ENCODE data around the gene NKX6-2. TPM values are rescaled to one million over a fixed set of nuclear protein-coding genes. Genes with fewer than 3 reads are reported as not detected.

The NKX6-2 gene
- polyA plus RNA-seq, 1 donor (not counting 4 experiments of a cell fraction or from before 2014, with no cell fraction given), result not detected

GRCh38 chr10:132748545-132749370 lies 37.2 kb downstream of the NKX6-2 start:
- H3K4me2 ChIP-seq (ENCODE audit: control insufficient read depth, extremely low read depth, insufficient read depth, low read depth, low read length), result no peak overlapping the region
- no peaks in the 10 kb centered on the region for H3K4me1 ChIP-seq (ENCODE audit: control insufficient read depth, extremely low read depth, insufficient read depth, low read length)
- H4K20me1 ChIP-seq (ENCODE audit: control insufficient read depth, extremely low read depth, insufficient read depth, low read length), result no peaks in the 10 kb centered on the region
- no peaks in the 10 kb centered on the region for H3K9me1 ChIP-seq (ENCODE audit: control insufficient read depth, extremely low read depth, insufficient read depth, low read length)
- H3K27ac ChIP-seq (ENCODE audit: control insufficient read depth, insufficient read depth, low read length), result no peak overlapping the region
- H3K4me3 ChIP-seq (ENCODE audit: control insufficient read depth in 2 of 3, extremely low read depth in 1 of 3, insufficient read depth in 2 of 3, low read depth in 1 of 3, low read length in 3 of 3), result no peak overlapping the region
- DNase-seq (ENCODE audit: low read depth, low spot score), result no peak
- no peak overlapping the region for H2AFZ ChIP-seq (ENCODE audit: control insufficient read depth, low read length)
- no peak overlapping the region for H3K9ac ChIP-seq (ENCODE audit: control insufficient read depth, extremely low read depth, insufficient read depth, low read length)
- no peaks in the 10 kb centered on the region for H3K27me3 ChIP-seq (ENCODE audit: control insufficient read depth, extremely low read depth, insufficient read depth, low read length)
- FAIRE-seq, result no peak
- TF ChIP-seq CTCF (optimal IDR thresholded peaks at IDR 0.05 in 1 of 3, IDR thresholded peaks at IDR 0.05 in 1 of 3, conservative IDR thresholded peaks at IDR 0.05 in 1 of 3; ENCODE audit: extremely low read depth in 1 of 3, insufficient read depth in 2 of 3, low read length in 3 of 3) (no peak), EZH2 (IDR thresholded peaks at IDR 0.05; ENCODE audit: low read length) (no peak)
- H3K36me3 ChIP-seq (ENCODE audit: control insufficient read depth in 2 of 2, extremely low read depth in 1 of 2, insufficient read depth in 2 of 2, low read length in 2 of 2), result peaks cover 0 to 6% of the 10 kb centered on the region in 2 experiments
- dilution Hi-C loops (cut with MboI; ENCODE audit: extremely low pct_ligation_motif_present, low sequenced_read_pairs), result no loop called here
- no peaks in the 10 kb centered on the region for H3K79me2 ChIP-seq (ENCODE audit: control insufficient read depth, insufficient read depth, low read length)
- no peaks in the 10 kb centered on the region for H3K9me3 ChIP-seq (ENCODE audit: control insufficient read depth, low read depth, low read length)

- no peaks in the 10 kb centered on the region for H3K4me1 ChIP-seq (ENCODE audit: control insufficient read depth, extremely low read depth, insufficient read depth, low read length)
- DNase-seq (ENCODE audit: low read depth, low spot score) (no peak), FAIRE-seq (no peak)
- H3K27me3 ChIP-seq (ENCODE audit: control insufficient read depth, extremely low read depth, insufficient read depth, low read length), result no peaks in the 10 kb centered on the region
- no peak overlapping the region for H3K27ac ChIP-seq (ENCODE audit: control insufficient read depth, insufficient read depth, low read length)
- H3K36me3 ChIP-seq (ENCODE audit: control insufficient read depth in 2 of 2, extremely low read depth in 1 of 2, insufficient read depth in 2 of 2, low read length in 2 of 2), result peaks cover 0 to 6% of the 10 kb centered on the region in 2 experiments
- H4K20me1 ChIP-seq (ENCODE audit: control insufficient read depth, extremely low read depth, insufficient read depth, low read length), result no peaks in the 10 kb centered on the region
- no peak overlapping the region for H3K9ac ChIP-seq (ENCODE audit: control insufficient read depth, extremely low read depth, insufficient read depth, low read length)
- no peaks in the 10 kb centered on the region for H3K79me2 ChIP-seq (ENCODE audit: control insufficient read depth, insufficient read depth, low read length)
- dilution Hi-C loops (cut with MboI; ENCODE audit: extremely low pct_ligation_motif_present, low sequenced_read_pairs), result no loop called here
- H3K9me1 ChIP-seq (ENCODE audit: control insufficient read depth, extremely low read depth, insufficient read depth, low read length), result no peaks in the 10 kb centered on the region
- no peak overlapping the region for H2AFZ ChIP-seq (ENCODE audit: control insufficient read depth, low read length)
- no peak overlapping the region for H3K4me3 ChIP-seq (ENCODE audit: control insufficient read depth in 2 of 3, extremely low read depth in 1 of 3, insufficient read depth in 2 of 3, low read depth in 1 of 3, low read length in 3 of 3)
- TF ChIP-seq CTCF (optimal IDR thresholded peaks at IDR 0.05 in 1 of 3, IDR thresholded peaks at IDR 0.05 in 1 of 3, conservative IDR thresholded peaks at IDR 0.05 in 1 of 3; ENCODE audit: extremely low read depth in 1 of 3, insufficient read depth in 2 of 3, low read length in 3 of 3) (no peak), EZH2 (IDR thresholded peaks at IDR 0.05; ENCODE audit: low read length) (no peak)
- H3K9me3 ChIP-seq (ENCODE audit: control insufficient read depth, low read depth, low read length), result no peaks in the 10 kb centered on the region
- H3K4me2 ChIP-seq (ENCODE audit: control insufficient read depth, extremely low read depth, insufficient read depth, low read depth, low read length), result no peak overlapping the region
Observed at GRCh38 chr10:132748135-132748534, 37.8 kb downstream of the NKX6-2 start.
